GM23338 (cell line): ENCODE measurements around the gene MAST4.

Source experiments
- CTCF ChIP-seq, 2 experiments: fragments of 200-600 bp in 1 of 2; sonication (generic) in 1 of 2; conservative IDR thresholded peaks; 2 replicates each; pipeline versions ENCODE4 v1.5.1 to v1.6.1; 2016 to 2017; ENCODE audit warnings: antibody characterized with exemption in 2 of 2, low read depth in 2 of 2, mild to moderate bottlenecking in 2 of 2, moderate library complexity in 1 of 2
- EZH2 ChIP-seq: fragments of 200-600 bp; sonication (generic); IDR thresholded peaks from one replicate; pipeline ENCODE4 v1.8.0; 2017; ENCODE audit warnings: antibody characterized with exemption, mild to moderate bottlenecking, low read depth; ENCODE audit not compliant: unreplicated experiment
- JUNB ChIP-seq: IDR thresholded peaks from one replicate; pipeline ENCODE4 v1.6.1; 2016; ENCODE audit warnings: antibody characterized with exemption; ENCODE audit not compliant: unreplicated experiment
- POLR2AphosphoS5 ChIP-seq: IDR thresholded peaks from 2 replicates; pipeline ENCODE4 v1.6.1; 2016; ENCODE audit warnings: antibody characterized with exemption, low read depth
- REST ChIP-seq: IDR thresholded peaks from one replicate; pipeline ENCODE4 v1.6.1; 2018; ENCODE audit warnings: antibody characterized with exemption; ENCODE audit not compliant: unreplicated experiment

GRCh38 chr5:66958201-66958979, 362.2 kb downstream of the MAST4 start:
- no peak for TF ChIP-seq CTCF (conservative IDR thresholded peaks at IDR 0.05; ENCODE audit: low read depth in 2 of 2)
- no peak for TF ChIP-seq EZH2
- no peak for TF ChIP-seq JUNB
- no peak for TF ChIP-seq POLR2AphosphoS5
- no peak for TF ChIP-seq REST
